ENCODE measurements around the gene TIPIN.
"Not testable (repeated sequence)": the region's sequence is repeated elsewhere in the genome, so short reads cannot be mapped to it uniquely, and the experiment has no call there.

The TIPIN gene

DNA sequence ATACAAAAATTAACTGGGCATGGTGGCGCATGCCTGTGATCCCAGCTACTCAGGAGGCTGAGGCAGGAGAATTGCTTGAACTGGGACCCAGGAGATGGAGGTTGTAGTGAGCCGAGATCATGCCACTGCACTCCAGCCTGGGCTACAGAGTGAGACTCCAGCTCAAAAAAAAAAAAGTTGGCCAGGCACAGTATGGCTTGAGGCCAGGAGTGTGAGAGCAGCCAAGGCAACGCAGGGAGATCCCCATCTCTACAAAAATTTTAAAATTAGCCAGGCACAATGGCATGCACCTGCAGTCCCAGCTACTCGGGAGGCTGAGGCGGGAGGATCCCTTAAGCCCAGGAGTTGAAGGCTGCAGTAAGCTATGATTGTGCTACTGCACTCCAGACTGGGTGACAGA is 8.0 kb downstream of the TIPIN start:
- not testable (repeated sequence) for H3K27me3 Mint-ChIP-seq, H3K27ac Mint-ChIP-seq, H3K9me3 Mint-ChIP-seq, H3K4me1 Mint-ChIP-seq, H3K4me3 Mint-ChIP-seq
- peaks cover 11% of the 10 kb centered on the region for H3K36me3 Mint-ChIP-seq

DNA sequence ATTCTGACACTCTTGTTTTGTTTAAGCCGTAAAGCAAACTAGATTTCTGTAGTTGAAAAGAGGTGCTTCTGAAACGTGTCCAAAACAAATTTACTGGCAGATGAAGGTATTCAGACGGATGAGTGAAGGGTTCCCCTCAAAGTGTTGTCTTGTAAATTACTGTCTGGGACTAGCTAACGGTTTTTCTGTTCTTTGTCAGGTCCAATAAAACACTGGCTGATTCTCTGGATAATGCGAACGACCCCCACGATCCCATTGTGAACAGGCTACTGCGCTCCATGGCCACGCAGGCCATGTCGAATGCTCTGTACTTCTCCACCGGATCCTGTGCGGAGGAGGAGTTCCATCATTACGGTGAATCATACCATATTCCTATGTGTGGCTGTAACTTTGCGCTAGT is 27.7 kb downstream of the TIPIN start:
- Mint-ChIP-seq H3K9me3 (no peaks in the 10 kb centered on the region), H3K27ac (no peak overlapping the region)

DNA sequence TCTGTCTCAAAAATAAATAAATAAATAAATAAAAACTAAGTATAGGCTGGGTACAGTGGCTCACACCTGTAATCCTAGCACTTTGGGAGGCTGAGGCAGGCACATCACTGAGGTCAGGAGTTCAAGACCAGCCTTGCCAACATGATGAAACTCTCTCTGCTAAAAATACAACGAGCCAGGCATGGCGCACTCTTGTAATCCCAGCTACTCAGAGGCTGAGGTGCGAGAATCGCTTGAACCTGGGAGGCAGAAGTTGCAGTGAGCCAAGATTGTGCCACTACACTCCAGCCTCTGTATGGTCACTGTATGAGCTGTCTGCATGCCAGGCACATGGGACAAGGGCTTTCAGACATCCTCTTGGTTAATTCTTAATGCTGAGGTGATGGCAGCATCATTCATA is 28.7 kb downstream of the TIPIN start:
- H3K27ac Mint-ChIP-seq: no peak overlapping the region
- H3K36me3 Mint-ChIP-seq: peaks cover 10% of the 10 kb centered on the region
- H3K27me3 Mint-ChIP-seq: no peaks in the 10 kb centered on the region
- H3K4me3 Mint-ChIP-seq: no peak overlapping the region
- H3K9me3 Mint-ChIP-seq: no peaks in the 10 kb centered on the region
- H3K4me1 Mint-ChIP-seq: no peaks in the 10 kb centered on the region

More for the DNA sequence above, 27.7 kb downstream of the TIPIN start:
- H3K4me3 Mint-ChIP-seq: no peak overlapping the region
- H3K4me1 Mint-ChIP-seq: no peaks in the 10 kb centered on the region
- peaks cover 12% of the 10 kb centered on the region for H3K36me3 Mint-ChIP-seq
- H3K27me3 Mint-ChIP-seq: no peaks in the 10 kb centered on the region

GRCh38 chr15:66326051-66326450 is 30.4 kb downstream of the TIPIN start:
- no peak overlapping the region for H3K4me3 Mint-ChIP-seq
- H3K4me1 Mint-ChIP-seq: no peaks in the 10 kb centered on the region
- no peaks in the 10 kb centered on the region for H3K27me3 Mint-ChIP-seq
- no peak overlapping the region for H3K27ac Mint-ChIP-seq
- H3K9me3 Mint-ChIP-seq: no peaks in the 10 kb centered on the region
- peaks cover 8% of the 10 kb centered on the region for H3K36me3 Mint-ChIP-seq

DNA sequence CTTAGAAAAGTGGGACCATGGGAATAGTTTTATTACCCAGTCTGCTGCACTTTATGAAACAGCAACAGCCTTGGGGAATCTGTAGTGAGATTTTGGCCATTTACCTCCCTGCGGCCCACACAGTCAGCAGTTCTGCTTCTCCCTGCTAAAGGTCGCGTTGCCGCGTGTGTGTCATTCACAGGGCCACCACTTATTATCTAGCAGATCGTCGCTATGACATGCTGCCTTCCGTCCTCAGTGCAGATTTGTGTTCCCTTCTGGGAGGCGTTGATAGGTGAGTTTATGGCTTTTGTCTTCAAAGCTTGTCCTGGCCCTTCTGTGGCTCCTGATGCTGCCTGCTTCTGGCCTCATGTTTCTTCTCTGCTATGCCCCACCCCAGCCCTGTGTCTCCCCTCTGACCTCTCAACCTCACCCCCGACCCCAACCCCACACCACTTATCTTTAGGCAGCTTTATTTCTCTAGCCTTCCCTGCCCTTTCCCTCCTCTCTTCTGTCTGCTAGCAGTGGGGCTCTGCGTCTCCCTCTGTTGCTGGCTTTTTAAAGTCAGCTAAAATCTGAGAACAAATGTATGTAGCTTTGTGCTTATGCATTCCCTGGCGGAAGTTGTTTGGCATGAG is 33.1 kb downstream of the TIPIN start:
- H3K9me3 Mint-ChIP-seq: no peaks in the 10 kb centered on the region
- no peaks in the 10 kb centered on the region for H3K27me3 Mint-ChIP-seq
- H3K27ac Mint-ChIP-seq: peak overlapping the region; percentile 31
- no peaks in the 10 kb centered on the region for H3K4me1 Mint-ChIP-seq
- H3K4me3 Mint-ChIP-seq: no peak overlapping the region
- H3K36me3 Mint-ChIP-seq: peaks cover 2% of the 10 kb centered on the region

DNA sequence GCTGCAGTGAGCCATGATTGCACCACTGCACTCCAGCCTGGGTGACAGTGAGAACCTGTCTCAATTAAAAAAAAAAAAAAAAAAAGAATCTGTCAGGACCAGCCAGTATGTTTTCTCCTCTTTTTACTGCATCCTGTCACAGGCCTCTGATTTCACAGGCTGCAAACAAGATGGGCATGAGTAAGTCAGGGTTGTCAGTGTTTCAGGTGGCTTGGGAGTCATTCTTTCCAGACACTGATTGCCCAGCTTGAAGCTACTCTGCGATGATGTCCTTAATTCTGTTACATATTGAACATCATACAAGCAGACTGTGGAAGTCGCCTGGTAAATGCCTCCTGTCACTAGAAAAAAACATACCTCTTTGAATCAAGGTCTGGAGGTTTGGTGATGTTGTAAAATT is 44.3 kb downstream of the TIPIN start:
- H3K27me3 Mint-ChIP-seq: no peaks in the 10 kb centered on the region
- H3K36me3 Mint-ChIP-seq: peaks cover 17% of the 10 kb centered on the region
- H3K27ac Mint-ChIP-seq: no peak overlapping the region

DNA sequence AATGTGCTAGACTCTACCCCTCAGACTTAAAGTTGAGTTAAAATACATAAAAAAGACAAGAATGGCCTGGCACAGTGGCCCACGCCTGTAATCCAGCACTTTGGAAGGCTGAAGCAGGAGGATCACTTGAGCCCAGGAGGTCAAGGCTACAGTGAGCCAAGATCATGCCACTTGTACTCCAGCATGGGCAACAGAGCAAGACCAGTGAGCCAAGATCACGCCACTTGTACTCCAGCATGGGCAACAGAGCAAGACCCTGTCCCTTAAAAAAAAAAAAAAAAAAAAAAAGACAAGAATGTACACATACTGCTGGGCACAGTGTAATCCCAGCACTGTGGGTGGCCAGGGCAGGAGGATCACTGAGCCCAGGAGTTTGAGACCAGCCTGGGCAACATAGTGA is 45.7 kb downstream of the TIPIN start:
- Mint-ChIP-seq H3K4me3 (no peak overlapping the region), H3K4me1 (no peaks in the 10 kb centered on the region), H3K27me3 (no peaks in the 10 kb centered on the region), H3K9me3 (no peaks in the 10 kb centered on the region), H3K27ac (no peak overlapping the region), H3K36me3 (peaks cover 13% of the 10 kb centered on the region)

More for the DNA sequence above, 44.3 kb downstream of the TIPIN start:
- Mint-ChIP-seq H3K9me3 (no peaks in the 10 kb centered on the region), H3K4me3 (no peak overlapping the region), H3K4me1 (no peaks in the 10 kb centered on the region)

DNA sequence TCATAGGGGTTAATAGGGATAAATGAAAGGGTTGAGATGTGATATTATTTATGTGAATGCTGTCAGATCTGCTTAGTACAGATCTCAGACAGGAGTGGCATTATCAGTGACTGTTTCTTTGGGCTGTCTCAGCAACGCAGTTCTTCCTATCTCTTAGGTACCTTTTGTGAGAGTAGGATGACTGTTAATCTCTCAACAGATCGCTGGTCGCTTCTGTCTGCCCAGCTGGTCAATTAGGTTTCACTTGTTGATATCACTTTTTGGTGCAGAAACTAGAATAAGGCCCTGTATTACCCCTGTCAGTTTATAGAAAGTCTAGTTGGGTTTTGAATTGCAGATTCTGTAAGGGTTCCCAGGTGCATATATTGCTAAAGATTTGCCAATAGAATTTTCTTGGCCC is 46.7 kb downstream of the TIPIN start:
- Mint-ChIP-seq H3K36me3 (peaks cover 11% of the 10 kb centered on the region), H3K27ac (no peak overlapping the region), H3K9me3 (no peaks in the 10 kb centered on the region), H3K27me3 (no peaks in the 10 kb centered on the region), H3K4me1 (no peaks in the 10 kb centered on the region), H3K4me3 (no peak overlapping the region)

GRCh38 chr15:66308531-66308930 is 48.0 kb downstream of the TIPIN start:
- H3K4me3 Mint-ChIP-seq: no peak overlapping the region

GRCh38 chr15:66306381-66306780 is 50.1 kb downstream of the TIPIN start:
- Mint-ChIP-seq H3K4me1 (peaks cover 5% of the 10 kb centered on the region), H3K27me3 (no peaks in the 10 kb centered on the region), H3K9me3 (no peaks in the 10 kb centered on the region), H3K27ac (no peak overlapping the region), H3K4me3 (no peak overlapping the region), H3K36me3 (peaks cover 8% of the 10 kb centered on the region)

More at GRCh38 chr15:66308531-66308930, 48.0 kb downstream of the TIPIN start:
- no peaks in the 10 kb centered on the region for H3K27me3 Mint-ChIP-seq
- H3K36me3 Mint-ChIP-seq: peaks cover 11% of the 10 kb centered on the region
- H3K27ac Mint-ChIP-seq: peak overlapping the region; percentile 68
- no peaks in the 10 kb centered on the region for H3K4me1 Mint-ChIP-seq
- no peaks in the 10 kb centered on the region for H3K9me3 Mint-ChIP-seq

- H3K4me1 Mint-ChIP-seq, H3K27me3 Mint-ChIP-seq, H3K9me3 Mint-ChIP-seq, H3K4me3 Mint-ChIP-seq, H3K27ac Mint-ChIP-seq, H3K36me3 Mint-ChIP-seq: not testable (repeated sequence)
These were observed 52.1 kb downstream of the TIPIN start for GRCh38 chr15:66304425-66304824.

- Mint-ChIP-seq H3K4me1 (peaks cover 5% of the 10 kb centered on the region), H3K27ac (no peak overlapping the region), H3K27me3 (no peaks in the 10 kb centered on the region), H3K36me3 (peaks cover 3% of the 10 kb centered on the region), H3K9me3 (no peaks in the 10 kb centered on the region), H3K4me3 (no peak overlapping the region)
These were observed 53.8 kb downstream of the TIPIN start for GRCh38 chr15:66302489-66303278.

- peak overlapping the region; percentile 27 for H3K27ac Mint-ChIP-seq
- H3K27me3 Mint-ChIP-seq: no peaks in the 10 kb centered on the region
- no peak overlapping the region for H3K4me3 Mint-ChIP-seq
- peaks cover 2% of the 10 kb centered on the region for H3K36me3 Mint-ChIP-seq
- no peaks in the 10 kb centered on the region for H3K9me3 Mint-ChIP-seq
- peaks cover 33% of the 10 kb centered on the region for H3K4me1 Mint-ChIP-seq
These were observed 57.7 kb downstream of the TIPIN start for GRCh38 chr15:66298803-66299251.

DNA sequence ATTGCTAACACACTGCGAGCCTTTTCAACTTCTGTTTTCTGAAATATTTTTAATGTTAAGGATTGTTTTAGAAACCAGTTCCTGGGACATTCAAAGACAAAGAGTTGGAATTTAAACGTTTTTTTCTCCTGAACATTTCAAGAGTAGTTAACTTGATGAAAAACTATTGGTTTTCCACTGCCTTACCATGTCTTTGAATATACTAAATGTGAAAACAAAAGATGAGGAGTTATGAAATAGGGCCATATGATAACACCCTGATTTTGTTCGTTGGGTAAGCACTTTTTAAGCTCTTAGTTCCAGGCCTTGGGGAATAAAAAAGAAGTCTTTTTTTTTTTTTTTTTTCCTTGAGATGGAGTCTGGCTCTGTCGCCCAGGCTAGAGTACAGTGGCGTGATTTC is 60.3 kb downstream of the TIPIN start:
- peaks cover 2% of the 10 kb centered on the region for H3K36me3 Mint-ChIP-seq
- peaks cover 42% of the 10 kb centered on the region for H3K4me1 Mint-ChIP-seq
- no peak overlapping the region for H3K4me3 Mint-ChIP-seq
- no peaks in the 10 kb centered on the region for H3K9me3 Mint-ChIP-seq
- no peak overlapping the region for H3K27ac Mint-ChIP-seq
- H3K27me3 Mint-ChIP-seq: no peaks in the 10 kb centered on the region

DNA sequence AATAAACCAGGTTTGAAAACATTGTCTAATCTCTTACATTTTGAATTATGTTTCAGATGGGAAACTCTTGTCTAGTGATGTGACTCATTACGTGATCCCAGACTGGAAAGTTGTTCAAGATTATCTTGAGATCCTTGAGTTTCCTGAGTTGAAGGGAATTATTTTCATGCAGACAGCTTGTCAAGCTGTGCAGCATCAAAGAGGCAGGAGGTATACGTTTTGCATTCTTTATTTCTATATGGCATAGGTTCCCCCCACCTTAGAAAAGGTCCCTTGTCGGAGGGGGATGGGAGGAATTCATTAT is 61.6 kb downstream of the TIPIN start:
- no peaks in the 10 kb centered on the region for H3K9me3 Mint-ChIP-seq
- H3K27ac Mint-ChIP-seq: peak overlapping the region; percentile 93
- H3K27me3 Mint-ChIP-seq: no peaks in the 10 kb centered on the region
- peak overlapping the region; percentile 87 for H3K4me3 Mint-ChIP-seq
- H3K4me1 Mint-ChIP-seq: peaks cover 49% of the 10 kb centered on the region
- peaks cover 2% of the 10 kb centered on the region for H3K36me3 Mint-ChIP-seq

- H3K27me3 Mint-ChIP-seq: no peaks in the 10 kb centered on the region
- H3K27ac Mint-ChIP-seq: peak overlapping the region; percentile 93
- H3K36me3 Mint-ChIP-seq: peaks cover 2% of the 10 kb centered on the region
- peaks cover 49% of the 10 kb centered on the region for H3K4me1 Mint-ChIP-seq
- peak overlapping the region; percentile 87 for H3K4me3 Mint-ChIP-seq
- H3K9me3 Mint-ChIP-seq: no peaks in the 10 kb centered on the region
These were observed 62.1 kb downstream of the TIPIN start for GRCh38 chr15:66294157-66294931.

Measured in activated naive CD4-positive, alpha-beta T cell treated with anti-CD3 and anti-CD28 coated beads, Interleukin-2, amount 50 U/mL, for 24 hours (primary cell).